HG03064 (cell line): ENCODE data around the gene DSCAML1.
"Not testable (repeated sequence)": the region's sequence is repeated elsewhere in the genome, so short reads cannot be mapped to it uniquely, and the experiment has no call there.

Experiments used
- ATAC-seq: cut with Tn5 transposase; IDR thresholded peaks from one replicate; pipeline ENCODE4 v1.9.1; 2021; ENCODE audit warnings: low read depth; ENCODE audit not compliant: unreplicated experiment

Gene DSCAML1

GRCh38 chr11:117405898-117406297 lies 391.1 kb downstream of the DSCAML1 start:
- not testable (repeated sequence) for ATAC-seq

DNA sequence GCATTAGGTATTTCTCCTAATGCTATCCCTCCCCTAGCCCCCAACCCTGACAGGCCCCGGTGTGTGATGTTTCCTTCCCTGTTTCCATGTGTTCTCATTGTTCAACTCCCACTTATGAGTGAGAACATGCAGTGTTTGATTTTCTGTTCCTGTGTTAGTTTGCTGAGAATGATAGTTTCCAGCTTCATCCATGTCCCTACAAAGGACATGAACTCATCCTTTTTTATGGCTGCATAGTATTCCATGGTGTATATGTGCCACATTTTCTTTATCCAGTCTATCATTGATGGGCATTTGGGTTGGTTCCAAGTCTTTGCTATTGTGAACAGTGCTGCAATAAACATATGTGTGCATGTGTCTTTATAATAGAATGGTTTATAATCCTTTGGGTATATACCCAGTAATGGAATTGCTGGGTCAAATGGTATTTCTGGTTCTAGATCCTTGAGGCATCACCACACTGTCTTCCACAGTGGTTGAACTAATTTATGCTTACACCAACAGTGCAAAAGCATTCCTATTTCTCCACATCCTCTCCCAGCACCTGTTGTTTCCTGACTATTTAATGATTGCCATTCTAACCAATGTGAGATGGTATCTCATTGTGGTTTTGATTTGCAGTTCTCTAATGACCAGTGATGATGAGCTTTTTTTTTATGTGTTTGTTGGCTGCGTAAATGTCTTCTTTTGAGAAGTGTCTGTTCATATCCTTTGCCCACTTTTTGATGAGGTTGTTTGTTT lies 397.7 kb downstream of the DSCAML1 start:
- not testable (repeated sequence) for ATAC-seq

- not testable (repeated sequence) for ATAC-seq
These were observed 398.4 kb downstream of the DSCAML1 start for GRCh38 chr11:117398618-117399017.

DNA sequence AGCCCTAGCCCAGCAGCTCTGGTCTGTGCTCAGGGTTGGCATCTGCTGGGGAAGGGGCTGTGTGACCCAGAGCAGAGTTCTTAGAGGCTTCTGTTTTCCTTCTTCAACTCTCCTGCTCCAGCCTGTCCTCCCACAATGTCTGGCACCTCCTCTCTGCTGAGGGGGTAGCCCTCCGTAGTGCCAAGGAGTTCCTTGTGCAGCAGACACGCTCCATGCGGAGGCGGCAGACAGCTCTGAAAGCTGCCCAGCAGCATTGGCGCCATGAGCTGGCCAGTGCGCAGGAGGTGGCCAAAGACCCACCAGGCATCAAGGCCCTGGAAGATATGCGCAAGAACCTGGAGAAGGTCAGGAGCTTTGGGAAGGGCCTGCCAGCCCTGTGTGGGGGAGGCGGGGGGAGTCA lies 400.0 kb downstream of the DSCAML1 start:
- no peak for ATAC-seq

DNA sequence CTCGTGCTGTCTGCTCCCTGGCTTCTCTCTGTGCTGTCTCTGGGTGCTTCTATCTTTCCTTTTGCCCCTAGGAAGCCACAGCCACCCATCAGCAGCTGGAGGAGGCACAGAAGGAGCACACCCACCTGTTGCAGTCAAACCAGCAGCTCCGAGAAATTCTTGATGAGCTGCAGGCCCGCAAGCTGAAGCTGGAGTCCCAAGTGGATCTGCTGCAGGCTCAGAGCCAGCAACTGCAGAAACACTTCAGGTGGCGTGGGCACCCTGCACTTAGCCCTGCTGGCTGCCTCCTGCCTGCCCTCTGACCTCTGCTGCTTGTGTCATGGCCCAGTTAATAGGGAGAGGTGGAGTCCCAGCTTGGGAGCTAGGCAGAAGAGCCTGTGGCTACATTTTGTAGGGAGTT lies 401.5 kb downstream of the DSCAML1 start:
- no peak for ATAC-seq

- no peak for ATAC-seq
These were observed 402.6 kb downstream of the DSCAML1 start for GRCh38 chr11:117394221-117394925.

GRCh38 chr11:117392979-117393378 lies 404.0 kb downstream of the DSCAML1 start:
- no peak for ATAC-seq

- no peak for ATAC-seq
These were observed 404.9 kb downstream of the DSCAML1 start for GRCh38 chr11:117392001-117392690.

DNA sequence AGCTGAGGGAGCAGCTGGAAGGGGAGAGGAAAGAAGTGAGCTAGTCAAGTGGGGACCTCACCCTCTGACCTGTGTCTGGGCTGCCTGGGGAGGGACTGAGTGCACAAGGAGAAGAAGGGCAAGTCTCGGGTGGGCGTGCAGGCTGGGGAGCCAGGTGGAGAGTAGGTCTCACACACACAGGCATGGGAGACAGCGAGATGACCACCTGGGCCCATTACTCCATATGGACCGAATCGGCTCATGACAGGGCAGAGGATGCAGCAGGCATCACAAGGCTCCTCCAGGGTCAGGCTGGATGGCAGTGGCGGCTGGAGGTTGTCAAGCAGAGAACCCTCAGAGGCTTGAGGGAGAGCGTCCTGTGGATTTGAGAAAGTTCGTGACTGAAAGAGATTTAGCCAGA lies 405.8 kb downstream of the DSCAML1 start:
- no peak for ATAC-seq

- ATAC-seq = no peak
These were observed 406.3 kb downstream of the DSCAML1 start for GRCh38 chr11:117390743-117391142.

DNA sequence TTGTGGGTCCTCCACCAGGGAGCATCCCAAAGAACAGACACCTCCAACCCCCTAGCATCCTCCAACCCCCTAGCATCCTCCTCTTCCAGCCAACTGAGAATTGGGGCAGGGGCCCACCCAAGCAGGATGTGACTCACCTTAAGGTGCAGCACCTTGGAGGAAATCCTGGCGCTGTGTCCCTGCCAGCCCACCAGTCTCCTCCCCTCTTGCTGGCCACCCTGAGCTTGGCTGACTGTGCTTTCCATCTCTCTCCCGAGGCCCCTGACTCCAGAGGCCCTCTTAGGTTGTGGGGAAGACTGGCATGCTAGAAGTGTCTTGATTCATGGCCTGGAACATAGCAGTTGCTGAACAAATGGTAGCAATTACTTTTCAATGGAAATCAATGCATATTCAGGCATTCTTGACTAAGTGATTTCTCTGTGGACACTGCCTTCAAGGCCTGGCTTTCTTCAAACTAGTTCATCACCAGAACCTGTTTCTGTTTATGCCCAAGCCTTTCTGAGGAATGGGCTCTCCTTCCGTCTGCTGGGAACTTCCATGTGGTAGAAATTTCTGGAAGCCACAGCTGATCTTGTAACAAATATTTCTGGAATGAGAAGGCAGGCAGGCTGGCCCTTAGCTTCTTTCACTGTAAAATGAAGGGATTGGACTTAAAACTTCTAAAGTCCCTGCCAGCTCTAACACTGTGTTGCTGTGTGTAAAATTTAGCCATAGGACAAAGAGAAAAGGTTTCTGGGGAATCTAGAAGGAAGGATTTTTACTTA lies 408.8 kb downstream of the DSCAML1 start:
- ATAC-seq = no peak

GRCh38 chr11:117385906-117386305 lies 411.1 kb downstream of the DSCAML1 start:
- ATAC-seq = no peak

DNA sequence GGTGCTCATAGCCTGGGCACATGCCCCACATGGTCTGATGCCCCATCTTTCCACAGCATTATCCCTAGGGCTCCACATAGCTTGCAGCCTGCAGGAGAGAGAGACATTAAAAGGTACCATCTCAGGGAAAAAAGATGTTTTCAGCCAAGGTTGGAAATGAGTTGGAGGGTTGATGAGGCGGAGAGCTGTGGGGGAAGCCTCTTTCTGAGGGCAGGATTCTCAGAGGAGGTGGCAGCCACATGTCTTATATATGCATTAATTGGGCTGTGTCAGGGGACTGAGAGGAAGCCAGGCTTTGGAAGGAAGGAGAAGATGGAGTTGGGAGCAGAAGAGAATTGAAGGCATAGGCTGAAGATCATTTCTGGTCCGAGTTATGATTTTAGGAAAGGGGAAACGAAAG lies 411.5 kb downstream of the DSCAML1 start:
- ATAC-seq = no peak

- ATAC-seq = no peak
These were observed 413.0 kb downstream of the DSCAML1 start for GRCh38 chr11:117384045-117384444.

- no peak for ATAC-seq
These were observed 414.3 kb downstream of the DSCAML1 start for GRCh38 chr11:117382746-117383145.

GRCh38 chr11:117381481-117382387 lies 415.3 kb downstream of the DSCAML1 start:
- ATAC-seq = no peak

- ATAC-seq = no peak
These were observed 416.3 kb downstream of the DSCAML1 start for GRCh38 chr11:117380676-117381075.

GRCh38 chr11:117378976-117379865 lies 417.8 kb downstream of the DSCAML1 start:
- ATAC-seq = no peak
